CD4-positive, alpha-beta memory T cell (primary cell): ENCODE results near the gene ACP4. TPM values are rescaled to one million over a fixed set of nuclear protein-coding genes. Genes with fewer than 3 reads are reported as not detected.
"Not testable (repeated sequence)": the region's sequence is repeated elsewhere in the genome, so short reads cannot be mapped to it uniquely, and the experiment has no call there.

Experiments used
- CTCF ChIA-PET: fragments of 350-600 bp; sonication (Branson Sonifier 250); formaldehyde crosslinking; loops from one replicate; lab custom pipeline; 2021; ENCODE audit warnings: inconsistent platforms; ENCODE audit not compliant: partially characterized antibody; lab: Charles Lee
- POLR2A ChIA-PET: fragments of 350-600 bp; sonication (Branson Sonifier 250); formaldehyde crosslinking; loops from one replicate; lab custom pipeline; 2021; ENCODE audit not compliant: partially characterized antibody; lab: Charles Lee
- DNase-seq, 5 donors: peaks; one replicate each; pipeline versions ENCODE4 v3.0.0 to v3.0.0-alpha.2; 2020 to 2022; ENCODE audit warnings: mixed read lengths in 1 of 5
- H3K27ac ChIP-seq: one replicate; pipeline ENCODE4 v1.7.0; 2013; ENCODE audit warnings: low read depth, low read length
- H3K27me3 ChIP-seq: 2 replicates; pipeline ENCODE4 v1.7.0; 2013; ENCODE audit warnings: mild to moderate bottlenecking, low read length, moderate library complexity; ENCODE audit not compliant: insufficient read depth
- H3K36me3 ChIP-seq: 2 replicates; pipeline ENCODE4 v1.7.0; 2013; ENCODE audit warnings: mild to moderate bottlenecking, low read length, moderate library complexity; ENCODE audit not compliant: insufficient read depth
- H3K4me1 ChIP-seq: 2 replicates; pipeline ENCODE4 v1.7.0; 2013; ENCODE audit warnings: mild to moderate bottlenecking, low read length, moderate library complexity; ENCODE audit not compliant: insufficient read depth
- H3K4me3 ChIP-seq, 2 donors: one replicate each; pipeline ENCODE4 v1.7.0; 2013; ENCODE audit warnings: low read length in 2 of 2, mild to moderate bottlenecking in 1 of 2
- H3K9me3 ChIP-seq, 2 donors: one replicate each; pipeline ENCODE4 v1.7.0; 2013; ENCODE audit warnings: low read length in 2 of 2, control low read depth in 1 of 2; ENCODE audit not compliant: control insufficient read depth in 1 of 2
- H3K27ac Mint-ChIP-seq, 7 donors: one replicate each; pipeline ENCODE4 v1.8.0; 2020 to 2021; ENCODE audit warnings: mixed read lengths in 7 of 7, mild to moderate bottlenecking in 6 of 7, inconsistent platforms in 3 of 7, moderate library complexity in 3 of 7
- H3K27me3 Mint-ChIP-seq, 2 donors: one replicate each; pipeline ENCODE4 v1.8.0; 2020 to 2021; ENCODE audit warnings: mixed read lengths in 2 of 2
- H3K36me3 Mint-ChIP-seq, 2 donors: one replicate each; pipeline ENCODE4 v1.8.0; 2020 to 2021; ENCODE audit warnings: mixed read lengths in 2 of 2, inconsistent platforms in 1 of 2, mild to moderate bottlenecking in 1 of 2
- H3K4me1 Mint-ChIP-seq, 4 donors: one replicate each; pipeline ENCODE4 v1.8.0; 2020 to 2021; ENCODE audit warnings: mixed read lengths in 4 of 4, mild to moderate bottlenecking in 1 of 4
- H3K4me3 Mint-ChIP-seq, 8 donors: one replicate each; pipeline ENCODE4 v1.8.0; 2020 to 2021; ENCODE audit warnings: mixed read lengths in 8 of 8, mild to moderate bottlenecking in 7 of 8, moderate library complexity in 6 of 8, inconsistent platforms in 3 of 8
- H3K9me3 Mint-ChIP-seq, 8 donors: one replicate each; pipeline ENCODE4 v1.8.0; 2020 to 2021; ENCODE audit warnings: mixed read lengths in 8 of 8, mild to moderate bottlenecking in 5 of 8, inconsistent platforms in 3 of 8, moderate library complexity in 1 of 8
- intact Hi-C: fragments of 100-400 bp; cut with micrococcal nuclease; formaldehyde crosslinking; loops from one replicate; pipeline ENCODE4 v1.15.1; 2023
- polyA plus RNA-seq, 2 donors: library from polyadenylated mRNA; unstranded; fragments of 300-500 nt; fragmentation: Illumina TruSeq; gene quantifications; one replicate each; pipeline ENCODE4 v1.2.3, GENCODE V29; 2021
- total RNA-seq, 2 experiments: library from RNA; stranded (reverse); gene quantifications; one replicate each; pipeline ENCODE4 v1.2.3, GENCODE V29; 2021

ACP4 gene
- total RNA-seq, result not detected
- polyA plus RNA-seq, result not detected

- no peaks in the 10 kb centered on the region for H3K27me3 ChIP-seq
- peaks cover 3 to 11% (median 7%) of the 10 kb centered on the region in 4 donors for H3K4me1 Mint-ChIP-seq
- peak within 1 kb of the TSS in 2 of 7 donors; percentile 11 to 70 for H3K27ac Mint-ChIP-seq
- POLR2A ChIA-PET, result no interaction called here
- no peak for DNase-seq
- H3K36me3 Mint-ChIP-seq, result peaks cover 0 to 2% of the 10 kb centered on the region in 2 donors
- no peaks in the 10 kb centered on the region for H3K36me3 ChIP-seq
- no peaks in the 10 kb centered on the region for H3K9me3 ChIP-seq
- intact Hi-C loops, result no loop called here
- CTCF ChIA-PET, result no interaction called here
- H3K9me3 Mint-ChIP-seq, result no peaks in the 10 kb centered on the region
- peaks cover 0 to 2% of the 10 kb centered on the region in 2 donors for H3K27me3 Mint-ChIP-seq
- H3K4me1 ChIP-seq, result peaks cover 5% of the 10 kb centered on the region
- H3K27ac ChIP-seq, result no peak within 1 kb of the TSS
- H3K4me3 Mint-ChIP-seq, result no peak within 1 kb of the TSS
- H3K4me3 ChIP-seq, result no peak within 1 kb of the TSS
These were observed at the start of gene ACP4 for GRCh38 chr19:50790396-50790795. Gene ACP4 (plus strand): TSS chr19:50790415. CDS start chr19:50790415, 0 bp downstream.

- no peak overlapping the region for H3K27ac Mint-ChIP-seq
- H3K4me3 Mint-ChIP-seq, result no peak overlapping the region
- no peak overlapping the region for H3K4me3 ChIP-seq
- no peaks in the 10 kb centered on the region for H3K36me3 Mint-ChIP-seq
- CTCF ChIA-PET, result no interaction called here
- H3K36me3 ChIP-seq, result no peaks in the 10 kb centered on the region
- no peaks in the 10 kb centered on the region for H3K4me1 Mint-ChIP-seq
- no peaks in the 10 kb centered on the region for H3K4me1 ChIP-seq
- no peaks in the 10 kb centered on the region for H3K9me3 ChIP-seq
- H3K27me3 ChIP-seq, result no peaks in the 10 kb centered on the region
- no peak overlapping the region for H3K27ac ChIP-seq
- H3K9me3 Mint-ChIP-seq, result peaks cover 0 to 5% (median 1%) of the 10 kb centered on the region in 8 donors
- DNase-seq, result no peak
- intact Hi-C loops, result no loop called here
- H3K27me3 Mint-ChIP-seq, result peaks cover 28 to 36% of the 10 kb centered on the region in 2 donors
- POLR2A ChIA-PET, result no interaction called here
These were observed 48.9 kb upstream of the ACP4 start for GRCh38 chr19:50741179-50741933.

- no peaks in the 10 kb centered on the region for H3K4me1 ChIP-seq
- no peak for DNase-seq
- H3K27ac Mint-ChIP-seq, result no peak overlapping the region
- intact Hi-C loops, result no loop called here
- peaks cover 26 to 28% of the 10 kb centered on the region in 2 donors for H3K27me3 Mint-ChIP-seq
- no peaks in the 10 kb centered on the region for H3K36me3 ChIP-seq
- H3K27me3 ChIP-seq, result no peaks in the 10 kb centered on the region
- H3K9me3 ChIP-seq, result no peaks in the 10 kb centered on the region
- peaks cover 0 to 5% (median 1%) of the 10 kb centered on the region in 8 donors for H3K9me3 Mint-ChIP-seq
- no peaks in the 10 kb centered on the region for H3K36me3 Mint-ChIP-seq
- no peak overlapping the region for H3K27ac ChIP-seq
- no peak overlapping the region for H3K4me3 ChIP-seq
- CTCF ChIA-PET, result interaction anchor here (0.7 kb wide), 2 partner anchors 41 to 204 kb away, joined by 3 to 5 read pairs; no protein-coding TSS in a partner anchor
- H3K4me1 Mint-ChIP-seq, result no peaks in the 10 kb centered on the region
- POLR2A ChIA-PET, result no interaction called here
- H3K4me3 Mint-ChIP-seq, result peak overlapping the region in 1 of 8 donors; percentile 15
These were observed 46.7 kb upstream of the ACP4 start for GRCh38 chr19:50743537-50743936.

GRCh38 chr19:50745221-50745620 lies 45.0 kb upstream of the ACP4 start:
- Histone ChIP-seq H3K4me1 (no peaks in the 10 kb centered on the region), H3K9me3 (no peaks in the 10 kb centered on the region), H3K4me3 (no peak overlapping the region), H3K27me3 (no peaks in the 10 kb centered on the region), H3K27ac (no peak overlapping the region), H3K36me3 (no peaks in the 10 kb centered on the region)
- ChIA-PET CTCF (no interaction called here), POLR2A (no interaction called here)
- DNase-seq, result no peak
- Mint-ChIP-seq H3K4me3 (no peak overlapping the region), H3K36me3 (no peaks in the 10 kb centered on the region), H3K27me3 (peaks cover 15 to 16% of the 10 kb centered on the region in 2 donors), H3K4me1 (no peaks in the 10 kb centered on the region), H3K27ac (no peak overlapping the region), H3K9me3 (peaks cover 0 to 2% (median 0%) of the 10 kb centered on the region in 8 donors)
- intact Hi-C loops, result no loop called here

GRCh38 chr19:50747141-50747540 lies 43.1 kb upstream of the ACP4 start:
- H3K9me3 ChIP-seq, CTCF ChIA-PET, H3K9me3 Mint-ChIP-seq, H3K27me3 ChIP-seq, H3K4me3 ChIP-seq, H3K36me3 ChIP-seq, H3K36me3 Mint-ChIP-seq, DNase-seq, H3K4me3 Mint-ChIP-seq, H3K27me3 Mint-ChIP-seq, H3K27ac Mint-ChIP-seq, H3K4me1 ChIP-seq, intact Hi-C loops, H3K4me1 Mint-ChIP-seq, H3K27ac ChIP-seq, POLR2A ChIA-PET: not testable (repeated sequence)

- Mint-ChIP-seq H3K4me1 (no peaks in the 10 kb centered on the region), H3K4me3 (no peak overlapping the region), H3K27me3 (peaks cover 6 to 10% of the 10 kb centered on the region in 2 donors), H3K36me3 (no peaks in the 10 kb centered on the region), H3K27ac (no peak overlapping the region), H3K9me3 (peaks cover 0 to 2% (median 0%) of the 10 kb centered on the region in 8 donors)
- no peak overlapping the region for H3K27ac ChIP-seq
- ChIA-PET CTCF (no interaction called here), POLR2A (no interaction called here)
- no peak for DNase-seq
- no peaks in the 10 kb centered on the region for H3K9me3 ChIP-seq
- no peaks in the 10 kb centered on the region for H3K36me3 ChIP-seq
- H3K27me3 ChIP-seq, result no peaks in the 10 kb centered on the region
- intact Hi-C loops, result no loop called here
- no peak overlapping the region for H3K4me3 ChIP-seq
- no peaks in the 10 kb centered on the region for H3K4me1 ChIP-seq
These were observed 40.7 kb upstream of the ACP4 start for GRCh38 chr19:50749490-50749889.

- intact Hi-C loops, result no loop called here
- H3K4me1 ChIP-seq, result no peaks in the 10 kb centered on the region
- DNase-seq, result no peak
- H3K36me3 ChIP-seq, result no peaks in the 10 kb centered on the region
- H3K27me3 Mint-ChIP-seq, result peaks cover 8 to 9% of the 10 kb centered on the region in 2 donors
- H3K4me1 Mint-ChIP-seq, result no peaks in the 10 kb centered on the region
- H3K27me3 ChIP-seq, result no peaks in the 10 kb centered on the region
- H3K4me3 ChIP-seq, result no peak overlapping the region
- no peak overlapping the region for H3K27ac ChIP-seq
- no peak overlapping the region for H3K4me3 Mint-ChIP-seq
- ChIA-PET CTCF (no interaction called here), POLR2A (no interaction called here)
- peak overlapping the region in 1 of 7 donors; percentile 8 for H3K27ac Mint-ChIP-seq
- peaks cover 0 to 2% (median 0%) of the 10 kb centered on the region in 8 donors for H3K9me3 Mint-ChIP-seq
- H3K36me3 Mint-ChIP-seq, result no peaks in the 10 kb centered on the region
- no peaks in the 10 kb centered on the region for H3K9me3 ChIP-seq
These were observed 40.2 kb upstream of the ACP4 start for GRCh38 chr19:50750010-50750409.
